Stomach (tissue), 4 donors: ENCODE measurements around the gene ATP12A.

Experiments
- POLR2A ChIP-seq, 4 donors: fragments of 450-650 bp; IDR thresholded peaks; one replicate each; pipeline ENCODE4 v1.6.1; 2016; ENCODE audit warnings: antibody characterized with exemption in 4 of 4, control low read depth in 2 of 4, mild to moderate bottlenecking in 1 of 4, moderate library complexity in 1 of 4
- TF ChIP-seq, protein P1 (sequence below), 7 experiments: fragments of 450-650 bp in 4 of 7; fragments of 200-600 bp in 3 of 7; sonication (generic) in 3 of 7; IDR thresholded peaks; one replicate each; pipeline ENCODE4 v1.5.1; 2016 to 2019; ENCODE audit warnings: antibody characterized with exemption in 7 of 7, control low read depth in 2 of 7, mild to moderate bottlenecking in 1 of 7

DNA sequence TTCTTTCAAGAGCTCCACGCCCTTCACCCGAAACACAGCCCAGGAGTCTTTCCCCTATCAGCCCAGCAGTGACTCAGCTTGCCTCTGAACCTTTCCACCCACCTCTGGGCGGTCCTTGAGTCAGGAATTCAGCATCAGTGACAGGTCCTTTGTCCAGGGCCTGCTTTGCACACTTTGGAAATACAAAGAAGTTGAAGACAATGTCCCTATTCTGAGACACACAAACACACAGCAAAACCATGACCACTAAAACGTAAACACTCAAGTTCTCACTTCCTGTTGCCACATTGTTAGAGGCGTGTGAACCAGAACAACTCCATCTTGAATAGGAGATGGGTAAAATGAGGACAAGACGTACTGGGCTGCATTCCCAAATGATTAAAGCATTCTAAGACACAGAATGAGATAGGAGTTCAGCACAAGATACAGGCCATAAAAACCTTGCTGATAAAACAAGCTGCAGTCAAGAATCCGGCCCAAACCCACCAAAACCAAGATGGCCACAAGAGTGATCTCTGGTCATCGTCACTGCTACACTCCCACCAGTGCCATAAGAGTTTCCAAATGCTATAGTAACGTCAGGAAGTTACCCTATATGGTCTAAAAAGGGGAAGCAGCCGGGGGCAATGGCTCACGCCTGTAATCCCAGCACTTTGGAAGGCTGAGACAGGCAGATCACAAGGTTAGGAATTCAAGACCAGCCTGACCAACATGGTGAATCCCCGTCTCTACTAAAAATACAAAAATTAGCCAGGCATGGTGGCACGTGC lies 49.2 kb upstream of the ATP12A start:
- no peak for TF ChIP-seq POLR2A (IDR thresholded peaks at IDR 0.05)
- TF ChIP-seq, protein P1, sequence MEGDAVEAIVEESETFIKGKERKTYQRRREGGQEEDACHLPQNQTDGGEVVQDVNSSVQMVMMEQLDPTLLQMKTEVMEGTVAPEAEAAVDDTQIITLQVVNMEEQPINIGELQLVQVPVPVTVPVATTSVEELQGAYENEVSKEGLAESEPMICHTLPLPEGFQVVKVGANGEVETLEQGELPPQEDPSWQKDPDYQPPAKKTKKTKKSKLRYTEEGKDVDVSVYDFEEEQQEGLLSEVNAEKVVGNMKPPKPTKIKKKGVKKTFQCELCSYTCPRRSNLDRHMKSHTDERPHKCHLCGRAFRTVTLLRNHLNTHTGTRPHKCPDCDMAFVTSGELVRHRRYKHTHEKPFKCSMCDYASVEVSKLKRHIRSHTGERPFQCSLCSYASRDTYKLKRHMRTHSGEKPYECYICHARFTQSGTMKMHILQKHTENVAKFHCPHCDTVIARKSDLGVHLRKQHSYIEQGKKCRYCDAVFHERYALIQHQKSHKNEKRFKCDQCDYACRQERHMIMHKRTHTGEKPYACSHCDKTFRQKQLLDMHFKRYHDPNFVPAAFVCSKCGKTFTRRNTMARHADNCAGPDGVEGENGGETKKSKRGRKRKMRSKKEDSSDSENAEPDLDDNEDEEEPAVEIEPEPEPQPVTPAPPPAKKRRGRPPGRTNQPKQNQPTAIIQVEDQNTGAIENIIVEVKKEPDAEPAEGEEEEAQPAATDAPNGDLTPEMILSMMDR (IDR thresholded peaks at IDR 0.05), result no peak
